C4-2B (cell line): ENCODE measurements around the gene KMT2D.

Source experiments
- H3K27ac ChIP-seq: fragments of 450-650 bp; 2 replicates; pipeline ENCODE4 v1.5.1; 2017
- ZFX ChIP-seq: fragments of 450-650 bp; IDR thresholded peaks from 2 replicates; pipeline ENCODE4 v1.6.1; 2017
- TF ChIP-seq, protein P1 (sequence below): fragments of 450-650 bp; conservative IDR thresholded peaks from 2 replicates; pipeline ENCODE4 v1.5.1; 2017; ENCODE audit warnings: mild to moderate bottlenecking

KMT2D gene

DNA sequence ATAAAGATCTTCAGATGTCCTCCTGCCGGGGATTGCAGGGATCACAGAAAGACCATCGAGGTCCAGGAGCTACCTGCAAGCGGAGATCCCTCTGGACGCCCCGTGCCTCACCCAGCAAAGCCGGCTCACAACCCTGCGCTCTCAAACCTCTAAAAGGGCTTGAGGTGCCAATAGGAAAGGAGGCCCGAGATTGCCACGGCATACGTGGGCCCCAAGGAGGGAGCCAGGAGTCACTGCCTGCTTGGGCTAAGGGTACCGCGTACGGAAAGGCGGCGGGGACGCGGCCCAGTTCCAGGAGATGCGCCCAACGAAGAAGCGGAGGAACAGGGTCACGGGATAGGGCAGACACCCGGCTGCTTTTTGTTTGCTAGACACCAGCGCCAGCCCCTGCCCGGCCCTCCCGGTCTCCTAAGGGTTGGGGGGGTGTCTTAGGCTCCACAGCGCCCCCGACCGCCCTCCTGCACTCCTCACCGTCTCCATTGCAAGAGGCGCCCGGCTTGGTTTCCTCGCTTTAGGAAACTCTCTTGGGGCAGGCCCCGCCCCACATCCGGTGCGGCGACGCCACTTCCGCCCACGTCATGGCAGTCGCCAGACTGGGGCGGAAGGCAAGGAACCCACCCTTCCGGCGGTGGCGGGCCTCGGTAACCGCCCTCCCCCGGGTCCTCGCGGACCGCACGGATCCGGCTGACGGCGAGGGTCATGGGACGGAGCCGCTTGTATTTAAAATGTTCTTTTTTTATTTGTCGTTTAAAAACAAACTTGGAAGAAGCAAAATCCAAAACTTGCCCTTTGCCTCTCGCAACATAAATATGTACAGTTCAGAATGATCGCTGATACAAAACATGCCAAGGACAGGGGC lies 42.1 kb downstream of the KMT2D start, which contains the start of gene PRKAG1:
Gene PRKAG1, minus strand, starts transcription at position 516 of the 859 bp plus-strand sequence. Its CDS starts 36 bp downstream, at position 480.
- H3K27ac ChIP-seq = peak within 1 kb of the TSS; percentile 86

DNA sequence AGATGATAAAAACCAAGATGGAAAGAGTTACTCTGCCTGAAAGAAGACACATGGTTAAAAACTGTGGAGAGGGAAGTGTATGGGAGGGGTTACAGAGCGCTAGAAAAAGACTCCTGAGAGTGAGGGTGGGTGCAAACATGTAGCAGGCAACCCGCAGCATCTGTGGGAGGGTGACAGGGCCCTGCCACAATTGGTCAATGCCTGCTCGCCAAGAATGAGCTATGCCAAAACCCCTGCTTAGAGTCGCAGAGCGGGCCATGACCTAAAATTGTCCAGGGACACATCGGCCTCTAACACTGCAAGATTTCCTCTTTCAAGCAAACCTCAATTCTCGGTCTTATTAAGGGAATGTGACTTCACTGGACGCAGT lies 42.7 kb downstream of the KMT2D start:
- no peak for TF ChIP-seq ZFX
- TF ChIP-seq, protein P1, sequence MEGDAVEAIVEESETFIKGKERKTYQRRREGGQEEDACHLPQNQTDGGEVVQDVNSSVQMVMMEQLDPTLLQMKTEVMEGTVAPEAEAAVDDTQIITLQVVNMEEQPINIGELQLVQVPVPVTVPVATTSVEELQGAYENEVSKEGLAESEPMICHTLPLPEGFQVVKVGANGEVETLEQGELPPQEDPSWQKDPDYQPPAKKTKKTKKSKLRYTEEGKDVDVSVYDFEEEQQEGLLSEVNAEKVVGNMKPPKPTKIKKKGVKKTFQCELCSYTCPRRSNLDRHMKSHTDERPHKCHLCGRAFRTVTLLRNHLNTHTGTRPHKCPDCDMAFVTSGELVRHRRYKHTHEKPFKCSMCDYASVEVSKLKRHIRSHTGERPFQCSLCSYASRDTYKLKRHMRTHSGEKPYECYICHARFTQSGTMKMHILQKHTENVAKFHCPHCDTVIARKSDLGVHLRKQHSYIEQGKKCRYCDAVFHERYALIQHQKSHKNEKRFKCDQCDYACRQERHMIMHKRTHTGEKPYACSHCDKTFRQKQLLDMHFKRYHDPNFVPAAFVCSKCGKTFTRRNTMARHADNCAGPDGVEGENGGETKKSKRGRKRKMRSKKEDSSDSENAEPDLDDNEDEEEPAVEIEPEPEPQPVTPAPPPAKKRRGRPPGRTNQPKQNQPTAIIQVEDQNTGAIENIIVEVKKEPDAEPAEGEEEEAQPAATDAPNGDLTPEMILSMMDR = no peak
- H3K27ac ChIP-seq = peak overlapping the region; percentile 86

More for the DNA sequence above, 42.1 kb downstream of the KMT2D start, which contains the start of gene PRKAG1:
- TF ChIP-seq, protein P1 = peak; percentile 72
- peak; percentile 74 for TF ChIP-seq ZFX

- H3K27ac ChIP-seq = no peak overlapping the region
- TF ChIP-seq ZFX = no peak
- TF ChIP-seq, protein P1 = no peak
These were observed 45.4 kb downstream of the KMT2D start for GRCh38 chr12:49015196-49015595.

DNA sequence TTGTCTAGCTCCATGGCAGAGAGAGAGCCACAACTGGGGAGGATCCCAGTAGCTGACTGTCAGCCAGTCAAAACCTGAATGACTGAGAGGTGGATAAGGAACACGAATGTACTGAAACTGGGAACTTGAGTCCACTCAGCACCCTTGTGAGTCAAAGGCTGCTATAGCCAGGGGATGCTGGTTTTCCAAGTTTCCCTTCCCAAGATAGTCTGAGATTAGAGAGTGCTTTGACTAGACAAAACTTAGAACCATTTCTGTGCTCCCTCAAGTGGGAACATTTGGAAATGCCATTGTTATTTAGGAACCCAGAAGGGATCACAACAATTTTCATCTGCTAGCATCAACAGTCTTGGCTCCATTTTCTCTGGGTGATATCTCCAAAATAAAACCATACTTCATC lies 46.0 kb downstream of the KMT2D start:
- TF ChIP-seq, protein P1 = no peak; the same call in 1 of the 2 replicates
- TF ChIP-seq ZFX = no peak
- H3K27ac ChIP-seq = no peak overlapping the region

- TF ChIP-seq, protein P1 = no peak
- TF ChIP-seq ZFX = no peak
- H3K27ac ChIP-seq = no peak overlapping the region
These were observed 47.2 kb downstream of the KMT2D start for GRCh38 chr12:49013428-49013827.

DNA sequence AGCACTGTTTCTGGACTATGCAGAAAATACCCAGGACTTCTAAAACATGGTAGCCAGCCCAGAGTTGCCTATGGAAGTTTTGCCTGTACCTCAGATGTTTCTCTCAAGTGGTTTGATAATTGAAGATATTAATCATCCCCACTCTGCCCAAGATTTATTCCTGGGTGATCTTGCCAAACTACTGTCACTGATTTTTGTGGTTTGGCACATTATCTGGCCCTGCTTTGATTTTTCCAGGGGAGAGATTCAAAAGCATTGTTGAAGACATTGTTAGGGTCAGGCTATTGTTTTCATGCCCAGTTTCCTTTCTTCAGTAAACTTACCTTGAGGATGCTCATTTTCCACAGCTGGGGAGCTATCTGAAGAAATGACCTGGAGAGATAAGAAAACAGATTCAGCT lies 47.9 kb downstream of the KMT2D start:
- no peak overlapping the region for H3K27ac ChIP-seq
- TF ChIP-seq ZFX = no peak
- TF ChIP-seq, protein P1 = no peak
